Measurements from ENCODE around the gene BRWD1.

GRCh38 chr21:39282911-39283310, 30.5 kb downstream of the BRWD1 start:
- TF ChIP-seq CTCF (IDR thresholded peaks at IDR 0.05): no peak
- TF ChIP-seq POLR2A (IDR thresholded peaks at IDR 0.05): no peak
